K562 (cell line): Measurements from ENCODE around the gene LRRIQ4. TPM values are rescaled to one million over a fixed set of nuclear protein-coding genes. Genes with fewer than 3 reads are reported as not detected.

Experiments
- ARHGAP35 ChIP-seq: fragments of 450-650 bp; IDR thresholded peaks from 2 replicates; pipeline ENCODE4 v1.6.1; 2018; ENCODE audit not compliant: partially characterized antibody
- ATF1 ChIP-seq, 2 experiments: fragments of 450-650 bp in 1 of 2; IDR thresholded peaks; 2 replicates each; pipeline ENCODE4 v1.6.1; 2016; ENCODE audit warnings: missing compliant biosample characterization in 1 of 2, missing genetic modification characterization in 1 of 2
- BRD9 ChIP-seq: fragments of 450-650 bp; IDR thresholded peaks from 2 replicates; pipeline ENCODE4 v1.6.1; 2018; ENCODE audit warnings: low read depth; ENCODE audit not compliant: partially characterized antibody
- ELF1 ChIP-seq: fragments of 200-800 bp; sonication (Bioruptor generic); IDR thresholded peaks from 2 replicates; pipeline ENCODE4 v1.6.1; 2016; ENCODE audit warnings: missing genetic modification characterization, missing compliant biosample characterization
- ETV5 ChIP-seq: sonication (generic); formaldehyde crosslinking; IDR thresholded peaks from 2 replicates; pipeline ENCODE4 v1.4.0; 2020; ENCODE audit warnings: low read depth, mild to moderate bottlenecking, missing genetic modification reagents
- FOXJ2 ChIP-seq: fragments of 200-800 bp; sonication (Bioruptor generic); IDR thresholded peaks from 2 replicates; pipeline ENCODE4 v1.6.1; 2016; ENCODE audit warnings: missing genetic modification characterization, missing compliant biosample characterization
- HNRNPL ChIP-seq: fragments of 200-400 bp; formaldehyde crosslinking; IDR thresholded peaks from 2 replicates; pipeline ENCODE4 v1.6.1; 2017; ENCODE audit warnings: low read depth, mild to moderate bottlenecking, low read length
- NFE2L1 ChIP-seq: fragments of 450-650 bp; IDR thresholded peaks from 2 replicates; pipeline ENCODE4 v1.6.1; 2016; ENCODE audit warnings: missing genetic modification characterization, low read depth, mild to moderate bottlenecking, missing compliant biosample characterization, moderate library complexity, borderline replicate concordance
- NUFIP1 ChIP-seq: fragments of 450-650 bp; IDR thresholded peaks from 2 replicates; pipeline ENCODE4 v1.6.1; 2018; ENCODE audit not compliant: partially characterized antibody
- PTTG1 ChIP-seq: fragments of 450-650 bp; IDR thresholded peaks from 2 replicates; pipeline ENCODE4 v1.6.1; 2016; ENCODE audit warnings: low read depth, mild to moderate bottlenecking, missing genetic modification characterization, missing compliant biosample characterization
- SMARCE1 ChIP-seq: fragments of 450-650 bp; IDR thresholded peaks from 2 replicates; pipeline ENCODE4 v1.7.1; 2016; ENCODE audit warnings: mild to moderate bottlenecking
- SREBF1 ChIP-seq: fragments of 150-350 bp; IDR thresholded peaks from 2 replicates; pipeline ENCODE4 v1.6.1; 2014; ENCODE audit warnings: antibody characterized with exemption, low read depth, low read length, borderline replicate concordance
- TAF9B ChIP-seq: fragments of 450-650 bp; IDR thresholded peaks from 2 replicates; pipeline ENCODE4 v1.6.1; 2018; ENCODE audit warnings: mild to moderate bottlenecking; ENCODE audit not compliant: partially characterized antibody
- ZNF431 ChIP-seq: sonication (generic); formaldehyde crosslinking; IDR thresholded peaks from 2 replicates; pipeline ENCODE4 v1.8.0; 2022; ENCODE audit warnings: mild to moderate bottlenecking, missing genetic modification reagents
- ZNF785 ChIP-seq: fragments of 250-450 bp; sonication (Bioruptor Pico); IDR thresholded peaks from 2 replicates; pipeline ENCODE4 v1.4.0; 2020; ENCODE audit warnings: mild to moderate bottlenecking
- polyA plus RNA-seq, 8 experiments: library from polyadenylated mRNA; depleted of rRNA in 4 of 8; stranded (reverse) in 5 of 8; unstranded in 3 of 8; fragments of >200 nt; fragmentation: Nextera tagmentation in 2 of 8; fragmentation: Illumina TruSeq in 1 of 8; extraction: Ambion mirVana in 2 of 8; extraction: Trizol in 1 of 8; gene quantifications; 2 replicates each; pipeline versions ENCODE4 v1.2.1 to v1.2.3, GENCODE V29; 2011 to 2014; ENCODE audit warnings: inconsistent platforms in 1 of 8, missing spikeins in 1 of 8
- total RNA-seq, 7 experiments: library from RNA; depleted of rRNA in 6 of 7; stranded (reverse); fragments of >200 nt in 6 of 7; fragmentation: Illumina TruSeq in 2 of 7; extraction: Trizol in 2 of 7; gene quantifications; 2 replicates each; pipeline versions ENCODE4 v1.2.1 to v1.2.3, GENCODE V29; 2011 to 2021; ENCODE audit warnings: low replicate concordance in 1 of 7
- TF ChIP-seq, protein P1 (sequence below): fragments of 450-650 bp; IDR thresholded peaks from 2 replicates; pipeline ENCODE4 v1.6.1; 2016; ENCODE audit warnings: mild to moderate bottlenecking
- TF ChIP-seq, protein P2 (sequence below): fragments of 250-450 bp; sonication (Bioruptor Pico); IDR thresholded peaks from 2 replicates; pipeline ENCODE4 v1.5.1; 2021; ENCODE audit warnings: mild to moderate bottlenecking
- TF ChIP-seq, protein P3 (sequence below): fragments of 250-450 bp; sonication (Bioruptor Pico); IDR thresholded peaks from 2 replicates; pipeline ENCODE4 v1.8.0; 2021; ENCODE audit warnings: moderate library complexity, mild to moderate bottlenecking, inconsistent platforms
- TF ChIP-seq, protein P4 (sequence below): sonication (generic); formaldehyde crosslinking; IDR thresholded peaks from 2 replicates; pipeline ENCODE4 v1.8.1; 2022; ENCODE audit warnings: missing genetic modification reagents
- TF ChIP-seq, protein P5 (sequence below), 2 experiments: fragments of 450-650 bp in 1 of 2; sonication (generic) in 1 of 2; formaldehyde crosslinking in 1 of 2; IDR thresholded peaks in 1 of 2; conservative IDR thresholded peaks in 1 of 2; 2 replicates each; pipeline versions ENCODE4 v1.6.1 to v1.8.1; 2016 to 2023; ENCODE audit warnings: mild to moderate bottlenecking in 2 of 2, moderate library complexity in 2 of 2, inconsistent platforms in 1 of 2, missing genetic modification reagents in 1 of 2
- TF ChIP-seq, protein P6 (sequence below): fragments of 250-450 bp; sonication (Bioruptor Pico); IDR thresholded peaks from 2 replicates; pipeline ENCODE4 v1.9.0; 2021; ENCODE audit warnings: mild to moderate bottlenecking

The LRRIQ4 gene
- total and polyA plus RNA-seq, 9 of the 15 experiments (the other 6 are each of a cell fraction or from before 2014, with no cell fraction given) = not detected

DNA sequence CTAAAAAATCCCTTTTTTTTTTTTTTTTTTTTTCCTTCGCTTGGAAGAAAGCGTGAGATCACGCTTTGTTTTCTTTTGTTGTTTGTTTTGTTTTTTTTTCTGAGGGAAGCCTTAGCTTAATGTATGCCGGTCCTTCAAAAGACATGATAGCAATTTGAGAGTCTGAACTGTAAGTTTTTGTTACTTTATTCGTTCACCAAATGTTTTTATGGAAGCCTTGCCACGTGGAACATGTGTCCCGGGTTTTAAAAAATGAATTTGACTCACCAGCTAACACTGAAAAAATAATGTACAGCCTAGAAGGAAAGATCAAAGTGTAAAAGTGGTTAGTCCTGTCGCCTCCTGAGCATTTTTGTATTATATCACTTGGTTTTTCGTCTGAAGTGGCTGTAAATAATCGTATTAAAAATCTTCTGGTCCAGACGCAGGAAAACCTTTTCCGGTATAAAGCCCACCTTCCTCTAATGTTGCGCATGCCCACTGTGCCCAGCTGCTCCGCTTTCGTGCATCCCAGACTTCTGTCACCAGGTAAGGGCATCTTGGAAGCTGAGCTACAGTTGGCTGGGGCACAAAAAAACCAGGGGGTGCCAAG is 40.3 kb upstream of the LRRIQ4 start (continued):
- TF ChIP-seq PTTG1 = no peak
- TF ChIP-seq, protein P1, sequence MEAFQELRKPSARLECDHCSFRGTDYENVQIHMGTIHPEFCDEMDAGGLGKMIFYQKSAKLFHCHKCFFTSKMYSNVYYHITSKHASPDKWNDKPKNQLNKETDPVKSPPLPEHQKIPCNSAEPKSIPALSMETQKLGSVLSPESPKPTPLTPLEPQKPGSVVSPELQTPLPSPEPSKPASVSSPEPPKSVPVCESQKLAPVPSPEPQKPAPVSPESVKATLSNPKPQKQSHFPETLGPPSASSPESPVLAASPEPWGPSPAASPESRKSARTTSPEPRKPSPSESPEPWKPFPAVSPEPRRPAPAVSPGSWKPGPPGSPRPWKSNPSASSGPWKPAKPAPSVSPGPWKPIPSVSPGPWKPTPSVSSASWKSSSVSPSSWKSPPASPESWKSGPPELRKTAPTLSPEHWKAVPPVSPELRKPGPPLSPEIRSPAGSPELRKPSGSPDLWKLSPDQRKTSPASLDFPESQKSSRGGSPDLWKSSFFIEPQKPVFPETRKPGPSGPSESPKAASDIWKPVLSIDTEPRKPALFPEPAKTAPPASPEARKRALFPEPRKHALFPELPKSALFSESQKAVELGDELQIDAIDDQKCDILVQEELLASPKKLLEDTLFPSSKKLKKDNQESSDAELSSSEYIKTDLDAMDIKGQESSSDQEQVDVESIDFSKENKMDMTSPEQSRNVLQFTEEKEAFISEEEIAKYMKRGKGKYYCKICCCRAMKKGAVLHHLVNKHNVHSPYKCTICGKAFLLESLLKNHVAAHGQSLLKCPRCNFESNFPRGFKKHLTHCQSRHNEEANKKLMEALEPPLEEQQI = no peak
- TF ChIP-seq ZNF785 = no peak
- TF ChIP-seq, protein P2, sequence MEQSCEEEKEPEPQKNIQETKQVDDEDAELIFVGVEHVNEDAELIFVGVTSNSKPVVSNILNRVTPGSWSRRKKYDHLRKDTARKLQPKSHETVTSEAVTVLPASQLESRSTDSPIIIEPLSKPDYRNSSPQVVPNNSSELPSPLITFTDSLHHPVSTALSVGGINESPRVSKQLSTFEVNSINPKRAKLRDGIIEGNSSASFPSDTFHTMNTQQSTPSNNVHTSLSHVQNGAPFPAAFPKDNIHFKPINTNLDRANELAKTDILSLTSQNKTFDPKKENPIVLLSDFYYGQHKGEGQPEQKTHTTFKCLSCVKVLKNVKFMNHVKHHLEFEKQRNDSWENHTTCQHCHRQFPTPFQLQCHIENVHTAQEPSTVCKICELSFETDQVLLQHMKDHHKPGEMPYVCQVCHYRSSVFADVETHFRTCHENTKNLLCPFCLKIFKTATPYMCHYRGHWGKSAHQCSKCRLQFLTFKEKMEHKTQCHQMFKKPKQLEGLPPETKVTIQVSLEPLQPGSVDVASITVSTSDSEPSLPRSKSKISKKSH (CRISPR knock-in tag) = no peak
- no peak for TF ChIP-seq TAF9B
- TF ChIP-seq ZNF431 = no peak
- no peak for TF ChIP-seq HNRNPL
- TF ChIP-seq, protein P3, sequence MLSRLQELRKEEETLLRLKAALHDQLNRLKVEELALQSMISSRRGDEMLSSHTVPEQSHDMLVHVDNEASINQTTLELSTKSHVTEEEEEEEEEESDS (CRISPR knock-in tag) = no peak
- no peak for TF ChIP-seq SMARCE1
- peak; percentile 34 for TF ChIP-seq ELF1 (tag)
- TF ChIP-seq NFE2L1 (tag) = no peak
- TF ChIP-seq, protein P4, sequence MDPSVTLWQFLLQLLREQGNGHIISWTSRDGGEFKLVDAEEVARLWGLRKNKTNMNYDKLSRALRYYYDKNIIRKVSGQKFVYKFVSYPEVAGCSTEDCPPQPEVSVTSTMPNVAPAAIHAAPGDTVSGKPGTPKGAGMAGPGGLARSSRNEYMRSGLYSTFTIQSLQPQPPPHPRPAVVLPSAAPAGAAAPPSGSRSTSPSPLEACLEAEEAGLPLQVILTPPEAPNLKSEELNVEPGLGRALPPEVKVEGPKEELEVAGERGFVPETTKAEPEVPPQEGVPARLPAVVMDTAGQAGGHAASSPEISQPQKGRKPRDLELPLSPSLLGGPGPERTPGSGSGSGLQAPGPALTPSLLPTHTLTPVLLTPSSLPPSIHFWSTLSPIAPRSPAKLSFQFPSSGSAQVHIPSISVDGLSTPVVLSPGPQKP (CRISPR knock-in tag) = no peak
- TF ChIP-seq FOXJ2 (tag) = no peak
- peak; percentile 23 for TF ChIP-seq NUFIP1
- TF ChIP-seq, protein P5, sequence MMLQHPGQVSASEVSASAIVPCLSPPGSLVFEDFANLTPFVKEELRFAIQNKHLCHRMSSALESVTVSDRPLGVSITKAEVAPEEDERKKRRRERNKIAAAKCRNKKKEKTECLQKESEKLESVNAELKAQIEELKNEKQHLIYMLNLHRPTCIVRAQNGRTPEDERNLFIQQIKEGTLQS (IDR thresholded peaks at IDR 0.05) = no peak
- TF ChIP-seq, protein P5 (CRISPR knock-in tag; conservative IDR thresholded peaks at IDR 0.05) = no peak
- TF ChIP-seq BRD9 = peak; percentile 16
- TF ChIP-seq, protein P6, sequence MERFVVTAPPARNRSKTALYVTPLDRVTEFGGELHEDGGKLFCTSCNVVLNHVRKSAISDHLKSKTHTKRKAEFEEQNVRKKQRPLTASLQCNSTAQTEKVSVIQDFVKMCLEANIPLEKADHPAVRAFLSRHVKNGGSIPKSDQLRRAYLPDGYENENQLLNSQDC (CRISPR knock-in tag) = no peak
- TF ChIP-seq SREBF1 = no peak
- no peak for TF ChIP-seq ARHGAP35
- TF ChIP-seq ATF1 (CRISPR knock-in tag; IDR thresholded peaks at IDR 0.05) = no peak
- TF ChIP-seq ATF1 (tag; IDR thresholded peaks at IDR 0.05) = no peak
- no peak for TF ChIP-seq ETV5 (CRISPR knock-in tag)
